Kidney epithelial cell (primary cell): ENCODE results near the gene VWF. TPM values are rescaled to one million over a fixed set of nuclear protein-coding genes. Genes with fewer than 3 reads are reported as not detected.

Source experiments
- DNase-seq: peaks from one replicate; pipeline ENCODE4 v3.0.0-alpha.2; 2010; ENCODE audit warnings: low read depth
- H3K27me3 ChIP-seq: 2 replicates; pipeline ENCODE4 v1.6.0; 2011; ENCODE audit warnings: low read length; ENCODE audit not compliant: control insufficient read depth, insufficient read depth
- H3K36me3 ChIP-seq: 2 replicates; pipeline ENCODE4 v1.5.1; 2011; ENCODE audit warnings: low read length; ENCODE audit not compliant: control insufficient read depth, insufficient read depth
- H3K4me3 ChIP-seq: 2 replicates; pipeline ENCODE4 v1.5.1; 2011; ENCODE audit warnings: low read depth, mild to moderate bottlenecking, control low read depth, low read length
- CTCF ChIP-seq: IDR thresholded peaks from 2 replicates; pipeline ENCODE4 v1.5.1; 2011; ENCODE audit warnings: mild to moderate bottlenecking, moderate library complexity, low read length, control low read depth, inconsistent platforms; ENCODE audit not compliant: insufficient read depth, poor library complexity, severe bottlenecking
- total RNA-seq: library from RNA; depleted of rRNA; stranded (reverse); fragments of >200 nt; gene quantifications from 2 replicates; pipeline ENCODE4 v1.2.3, GENCODE V29; 2015

VWF gene
- total RNA-seq: 0.42 and 1.5 TPM in 2 replicates

GRCh38 chr12:6124411-6125309 is at the start of gene VWF:
VWF (minus strand) TSS chr12:6124670; CDS start chr12:6123196, 1,474 bp downstream.
- Histone ChIP-seq H3K4me3 (no peak within 1 kb of the TSS), H3K27me3 (no peaks in the 10 kb centered on the region), H3K36me3 (no peaks in the 10 kb centered on the region)
- no peak for TF ChIP-seq CTCF
- DNase-seq: no peak

- H3K27me3 ChIP-seq: no peaks in the 10 kb centered on the region
- H3K4me3 ChIP-seq: no peak overlapping the region
- DNase-seq: no peak
- no peak for TF ChIP-seq CTCF
- H3K36me3 ChIP-seq: no peaks in the 10 kb centered on the region
These were observed 48.4 kb upstream of the VWF start for GRCh38 chr12:6172862-6173261.

GRCh38 chr12:6172086-6172485 is 47.6 kb upstream of the VWF start:
- Histone ChIP-seq H3K27me3 (no peaks in the 10 kb centered on the region), H3K36me3 (no peaks in the 10 kb centered on the region), H3K4me3 (no peak overlapping the region)
- no peak for TF ChIP-seq CTCF
- no peak for DNase-seq

- no peak for TF ChIP-seq CTCF
- no peak for DNase-seq
- no peaks in the 10 kb centered on the region for H3K36me3 ChIP-seq
- no peaks in the 10 kb centered on the region for H3K27me3 ChIP-seq
- H3K4me3 ChIP-seq: no peak overlapping the region
These were observed 47.0 kb upstream of the VWF start for GRCh38 chr12:6171409-6172015.

GRCh38 chr12:6167327-6168280 is 43.1 kb upstream of the VWF start:
- Histone ChIP-seq H3K4me3 (no peak overlapping the region), H3K36me3 (no peaks in the 10 kb centered on the region), H3K27me3 (no peaks in the 10 kb centered on the region)
- no peak for TF ChIP-seq CTCF
- peak; percentile 86 for DNase-seq
